Hepatocyte (in vitro differentiated cells): ENCODE measurements around the gene CALML5. TPM values are rescaled to one million over a fixed set of nuclear protein-coding genes. Genes with fewer than 3 reads are reported as not detected.

Source experiments
- DNase-seq: peaks from one replicate; pipeline ENCODE4 v3.0.0-alpha.2; 2016; ENCODE audit warnings: low spot score
- H2AFZ ChIP-seq: fragments of 200-600 bp; sonication (generic); 2 replicates; pipeline ENCODE4 v1.6.0; 2016; ENCODE audit warnings: antibody characterized with exemption, mild to moderate bottlenecking
- H3K27ac ChIP-seq: fragments of 200-600 bp; sonication (generic); 2 replicates; pipeline ENCODE4 v1.5.1; 2016; ENCODE audit warnings: mild to moderate bottlenecking
- H3K27me3 ChIP-seq: fragments of 200-600 bp; sonication (generic); 2 replicates; pipeline ENCODE4 v1.6.1; 2016
- H3K36me3 ChIP-seq: fragments of 200-600 bp; sonication (generic); replicated peaks from 2 replicates; pipeline ENCODE4 v1.5.1; 2016; ENCODE audit warnings: low read depth; ENCODE audit not compliant: insufficient read depth
- H3K4me1 ChIP-seq: fragments of 200-600 bp; sonication (generic); 2 replicates; pipeline ENCODE4 v1.5.1; 2016; ENCODE audit warnings: mild to moderate bottlenecking, moderate library complexity; ENCODE audit not compliant: insufficient read depth
- H3K4me2 ChIP-seq: fragments of 200-600 bp; sonication (generic); 2 replicates; pipeline ENCODE4 v1.6.0; 2016
- H3K4me3 ChIP-seq: fragments of 200-600 bp; sonication (generic); 2 replicates; pipeline ENCODE4 v1.5.1; 2016; ENCODE audit warnings: mild to moderate bottlenecking
- H3K79me2 ChIP-seq: fragments of 200-600 bp; sonication (generic); 2 replicates; pipeline ENCODE4 v1.6.0; 2017; ENCODE audit warnings: mild to moderate bottlenecking
- H3K9me2 ChIP-seq: fragments of 200-600 bp; sonication (generic); replicated peaks from 2 replicates; pipeline ENCODE4 v1.6.0; 2017; ENCODE audit warnings: mild to moderate bottlenecking; ENCODE audit not compliant: insufficient read depth
- H3K9me3 ChIP-seq: fragments of 200-600 bp; sonication (generic); 2 replicates; pipeline ENCODE4 v1.5.1; 2016; ENCODE audit warnings: low read depth, mild to moderate bottlenecking
- H4K20me1 ChIP-seq: fragments of 200-600 bp; sonication (generic); 2 replicates; pipeline ENCODE4 v1.6.0; 2016; ENCODE audit warnings: mild to moderate bottlenecking; ENCODE audit not compliant: insufficient read depth, poor library complexity, severe bottlenecking
- EZH2 ChIP-seq: fragments of 200-600 bp; sonication (generic); IDR thresholded peaks from 2 replicates; pipeline ENCODE4 v1.6.1; 2016; ENCODE audit warnings: antibody characterized with exemption, mild to moderate bottlenecking, borderline replicate concordance
- EZH2phosphoT487 ChIP-seq: fragments of 200-600 bp; sonication (generic); IDR thresholded peaks from one replicate; pipeline ENCODE4 v1.6.1; 2018; ENCODE audit warnings: antibody characterized with exemption, mild to moderate bottlenecking, low read depth, moderate library complexity; ENCODE audit not compliant: unreplicated experiment, severe bottlenecking
- WGBS: methylation state at CpG from one replicate; pipeline ENCODE4 v1.1.6; 2016; ENCODE audit warnings: low lambda C conversion rate; ENCODE audit errors: missing lambda C conversion rate; 5-methylcytosine and 5-hydroxymethylcytosine counted together
- polyA plus RNA-seq: library from polyadenylated mRNA; unstranded; fragments of >200 nt; fragmentation: Nextera tagmentation; extraction: Ambion mirVana; gene quantifications from 2 replicates; pipeline ENCODE4 v1.2.1, GENCODE V29; 2016
- total RNA-seq: library from RNA; depleted of rRNA; stranded (reverse); fragments of >200 nt; gene quantifications from 2 replicates; pipeline ENCODE4 v1.2.3, GENCODE V29; 2014
- TF ChIP-seq, protein P1 (sequence below): fragments of 200-600 bp; sonication (generic); IDR thresholded peaks from 2 replicates; pipeline ENCODE4 v1.5.1; 2016; ENCODE audit warnings: antibody characterized with exemption, mild to moderate bottlenecking; ENCODE audit not compliant: poor library complexity

The CALML5 gene
- total and polyA plus RNA-seq, 2 experiments from 2014 or later, result not detected

DNA sequence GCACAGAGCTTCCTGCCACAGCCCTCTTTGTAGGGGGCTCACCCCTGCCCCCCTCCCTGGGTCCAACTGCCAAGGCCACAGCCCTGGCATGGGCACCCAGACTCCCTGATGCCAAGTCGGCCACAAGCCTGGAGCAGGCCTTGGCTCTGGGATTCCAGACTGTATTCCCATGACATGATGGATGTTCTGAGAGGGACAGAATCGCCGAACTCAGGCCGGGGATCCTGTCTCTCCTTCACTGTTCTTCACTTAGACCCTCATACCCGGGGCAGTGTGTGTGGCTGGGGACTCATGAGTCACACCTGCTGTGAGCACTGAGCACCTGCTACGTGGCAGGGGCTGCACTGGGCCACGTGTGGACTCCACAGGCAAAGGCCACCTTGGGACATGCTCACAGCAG, 7.9 kb downstream of the CALML5 start:
- TF ChIP-seq, protein P1, sequence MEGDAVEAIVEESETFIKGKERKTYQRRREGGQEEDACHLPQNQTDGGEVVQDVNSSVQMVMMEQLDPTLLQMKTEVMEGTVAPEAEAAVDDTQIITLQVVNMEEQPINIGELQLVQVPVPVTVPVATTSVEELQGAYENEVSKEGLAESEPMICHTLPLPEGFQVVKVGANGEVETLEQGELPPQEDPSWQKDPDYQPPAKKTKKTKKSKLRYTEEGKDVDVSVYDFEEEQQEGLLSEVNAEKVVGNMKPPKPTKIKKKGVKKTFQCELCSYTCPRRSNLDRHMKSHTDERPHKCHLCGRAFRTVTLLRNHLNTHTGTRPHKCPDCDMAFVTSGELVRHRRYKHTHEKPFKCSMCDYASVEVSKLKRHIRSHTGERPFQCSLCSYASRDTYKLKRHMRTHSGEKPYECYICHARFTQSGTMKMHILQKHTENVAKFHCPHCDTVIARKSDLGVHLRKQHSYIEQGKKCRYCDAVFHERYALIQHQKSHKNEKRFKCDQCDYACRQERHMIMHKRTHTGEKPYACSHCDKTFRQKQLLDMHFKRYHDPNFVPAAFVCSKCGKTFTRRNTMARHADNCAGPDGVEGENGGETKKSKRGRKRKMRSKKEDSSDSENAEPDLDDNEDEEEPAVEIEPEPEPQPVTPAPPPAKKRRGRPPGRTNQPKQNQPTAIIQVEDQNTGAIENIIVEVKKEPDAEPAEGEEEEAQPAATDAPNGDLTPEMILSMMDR, result no peak
- no peak for TF ChIP-seq EZH2
- Histone ChIP-seq H3K9me3 (no peaks in the 10 kb centered on the region), H3K4me2 (no peak overlapping the region), H4K20me1 (no peaks in the 10 kb centered on the region), H3K27ac (no peak overlapping the region), H3K79me2 (no peaks in the 10 kb centered on the region), H3K9me2 (no peaks in the 10 kb centered on the region), H3K4me3 (no peak overlapping the region), H3K27me3 (no peaks in the 10 kb centered on the region), H2AFZ (no peak overlapping the region), H3K4me1 (peaks cover 20% of the 10 kb centered on the region), H3K36me3 (no peaks in the 10 kb centered on the region)
- no peak for DNase-seq
- 98% methylated on average over 7 of the region's 7 CpGs for WGBS

GRCh38 chr10:5490698-5491464, 8.5 kb downstream of the CALML5 start:
- Histone ChIP-seq H3K27me3 (no peaks in the 10 kb centered on the region), H3K79me2 (no peaks in the 10 kb centered on the region), H3K4me3 (no peak overlapping the region), H3K36me3 (no peaks in the 10 kb centered on the region), H4K20me1 (no peaks in the 10 kb centered on the region), H3K9me2 (no peaks in the 10 kb centered on the region), H3K4me2 (no peak overlapping the region), H3K4me1 (peaks cover 19% of the 10 kb centered on the region), H2AFZ (no peak overlapping the region), H3K27ac (no peak overlapping the region), H3K9me3 (no peaks in the 10 kb centered on the region)
- 92% methylated on average over 9 of the region's 10 CpGs for WGBS
- no peak for TF ChIP-seq EZH2
- TF ChIP-seq EZH2phosphoT487, result no peak
- TF ChIP-seq, protein P1, result no peak
- DNase-seq, result no peak

GRCh38 chr10:5490032-5490431, 9.3 kb downstream of the CALML5 start:
- no peaks in the 10 kb centered on the region for H3K27me3 ChIP-seq
- H3K79me2 ChIP-seq, result no peaks in the 10 kb centered on the region
- H4K20me1 ChIP-seq, result no peaks in the 10 kb centered on the region
- H3K4me2 ChIP-seq, result no peak overlapping the region
- H3K9me3 ChIP-seq, result no peaks in the 10 kb centered on the region
- no peak overlapping the region for H3K27ac ChIP-seq
- H3K4me3 ChIP-seq, result no peak overlapping the region
- H3K9me2 ChIP-seq, result no peaks in the 10 kb centered on the region
- H3K36me3 ChIP-seq, result no peaks in the 10 kb centered on the region
- DNase-seq, result no peak
- TF ChIP-seq EZH2phosphoT487, result no peak
- TF ChIP-seq EZH2, result no peak
- TF ChIP-seq, protein P1, result no peak
- 95% methylated on average over 4 of the region's 4 CpGs for WGBS
- no peak overlapping the region for H2AFZ ChIP-seq
- H3K4me1 ChIP-seq, result peaks cover 14% of the 10 kb centered on the region
